SW 1271 (cell line): ENCODE measurements around the gene SLC22A12.

ENCODE experiments used
- DNase-seq, 2 experiments: peaks; one replicate each; lab custom pipeline; 2025; lab: John Stamatoyannopoulos, UW

The SLC22A12 gene

GRCh38 chr11:64650923-64651523 is 60.0 kb downstream of the SLC22A12 start:
- peak in 1 of 2 experiments; percentile 26 for DNase-seq
